ENCODE measurements around the gene SNTG2.

SNTG2 gene

GRCh38 chr2:1283020-1283801 is 332.6 kb downstream of the SNTG2 start:
- no peak for DNase-seq (ENCODE audit: low spot score)

- DNase-seq (ENCODE audit: low spot score) = no peak
These were observed 333.2 kb downstream of the SNTG2 start for GRCh38 chr2:1283871-1284270.

DNA sequence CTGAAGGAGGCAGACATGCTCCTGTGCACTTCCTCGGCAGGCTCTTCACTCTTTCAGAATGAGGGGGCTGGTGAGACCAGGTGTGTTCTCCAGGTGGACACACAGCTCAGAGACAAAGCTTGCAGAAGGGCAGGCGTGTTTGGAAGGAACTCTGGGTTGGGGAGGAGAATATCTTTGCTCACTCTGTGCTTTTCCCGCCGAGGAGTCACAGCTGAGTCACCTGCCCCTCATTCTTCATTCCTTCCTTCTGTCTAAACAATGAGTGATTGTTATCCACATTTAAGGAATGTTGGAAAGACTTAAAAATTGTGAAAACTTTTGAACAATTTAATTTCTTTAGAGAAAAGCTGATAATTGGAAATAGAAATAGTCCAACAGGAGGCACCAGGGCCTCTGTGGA is 336.3 kb downstream of the SNTG2 start:
- no peak for DNase-seq (ENCODE audit: low spot score)

- DNase-seq (ENCODE audit: low spot score) = no peak
These were observed 336.8 kb downstream of the SNTG2 start for GRCh38 chr2:1287427-1287826.

DNA sequence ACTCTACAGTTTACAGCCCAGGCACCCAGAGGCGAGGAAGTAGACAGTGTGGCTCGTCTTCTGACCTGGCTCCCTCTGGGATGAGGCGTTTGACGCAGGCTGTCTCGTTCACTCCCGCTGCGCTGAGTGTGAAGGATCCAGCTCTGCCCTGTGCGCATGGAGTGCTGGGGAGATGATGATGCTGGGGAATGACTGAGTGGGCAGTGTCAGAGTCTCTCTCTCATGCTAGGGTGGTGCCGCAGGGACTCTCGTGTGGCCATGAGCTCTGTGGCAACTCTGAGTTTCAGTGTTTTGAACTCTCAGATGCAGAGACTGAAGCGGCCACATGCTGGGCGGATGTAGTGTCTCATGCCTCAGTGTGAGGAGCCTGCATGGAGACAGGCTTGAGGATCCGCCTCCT is 344.3 kb downstream of the SNTG2 start:
- no peak for DNase-seq (ENCODE audit: low spot score)

GRCh38 chr2:1295740-1296139 is 345.1 kb downstream of the SNTG2 start:
- DNase-seq (ENCODE audit: low spot score) = no peak

- no peak for DNase-seq (ENCODE audit: low spot score)
These were observed 346.9 kb downstream of the SNTG2 start for GRCh38 chr2:1297372-1298159.

- no peak for DNase-seq (ENCODE audit: low spot score)
These were observed 348.4 kb downstream of the SNTG2 start for GRCh38 chr2:1299043-1299442.

GRCh38 chr2:1300284-1300683 is 349.6 kb downstream of the SNTG2 start:
- DNase-seq (ENCODE audit: low spot score) = no peak

DNA sequence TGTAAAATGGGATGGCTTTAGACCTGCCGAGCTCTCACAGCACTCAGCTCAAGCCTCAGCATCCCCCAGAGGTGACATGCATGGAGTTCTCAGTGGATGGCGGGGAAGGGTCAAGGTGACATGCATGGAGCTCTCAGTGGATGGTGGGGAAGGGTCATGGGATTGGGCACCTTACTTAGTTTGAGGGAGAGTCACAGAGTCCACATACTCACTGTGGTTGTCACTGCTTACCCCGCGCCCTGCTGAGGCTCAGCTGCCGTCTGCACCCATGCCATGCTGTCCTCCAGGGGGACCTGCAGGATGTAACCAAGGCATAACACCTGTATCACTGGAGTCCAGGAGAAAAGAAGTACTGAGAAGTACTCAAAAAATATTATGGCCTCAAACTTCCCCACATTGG is 350.4 kb downstream of the SNTG2 start:
- DNase-seq (ENCODE audit: low spot score) = no peak

DNA sequence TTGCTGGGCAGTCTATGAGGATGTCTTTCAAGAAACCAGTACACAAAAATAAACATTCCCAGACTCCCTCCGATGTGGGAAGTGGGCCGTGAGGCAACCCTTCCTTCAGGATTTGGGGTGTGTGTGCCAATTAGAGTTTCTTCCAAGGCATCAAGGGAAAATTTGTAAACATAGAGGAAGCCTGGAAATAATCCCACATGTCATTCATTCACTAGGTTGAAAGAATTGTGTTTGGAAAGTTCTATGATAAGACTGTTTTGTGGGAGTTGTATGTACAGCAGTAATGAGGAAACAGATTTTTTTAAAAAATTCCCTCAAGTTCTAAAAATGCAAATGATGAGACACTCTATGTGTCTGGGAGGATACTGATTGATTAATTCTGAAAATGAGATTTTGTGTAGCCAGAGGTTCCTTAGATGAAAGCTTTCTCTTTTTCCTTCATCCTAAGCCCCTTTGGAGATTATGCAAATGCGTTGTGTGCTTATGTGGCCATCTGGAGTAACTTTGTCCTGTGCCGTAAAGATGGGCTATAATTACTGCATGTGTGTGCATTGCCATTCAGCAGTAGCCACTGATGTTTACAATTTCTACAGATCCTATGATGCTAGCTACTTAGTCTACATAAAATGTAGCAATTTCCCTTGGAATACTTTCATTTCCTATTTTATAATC is 354.8 kb downstream of the SNTG2 start:
- DNase-seq (ENCODE audit: low spot score) = no peak

GRCh38 chr2:1306014-1306686 is 355.5 kb downstream of the SNTG2 start:
- no peak for DNase-seq (ENCODE audit: low spot score)

- DNase-seq (ENCODE audit: low spot score) = no peak
These were observed 356.3 kb downstream of the SNTG2 start for GRCh38 chr2:1306687-1307516.

DNA sequence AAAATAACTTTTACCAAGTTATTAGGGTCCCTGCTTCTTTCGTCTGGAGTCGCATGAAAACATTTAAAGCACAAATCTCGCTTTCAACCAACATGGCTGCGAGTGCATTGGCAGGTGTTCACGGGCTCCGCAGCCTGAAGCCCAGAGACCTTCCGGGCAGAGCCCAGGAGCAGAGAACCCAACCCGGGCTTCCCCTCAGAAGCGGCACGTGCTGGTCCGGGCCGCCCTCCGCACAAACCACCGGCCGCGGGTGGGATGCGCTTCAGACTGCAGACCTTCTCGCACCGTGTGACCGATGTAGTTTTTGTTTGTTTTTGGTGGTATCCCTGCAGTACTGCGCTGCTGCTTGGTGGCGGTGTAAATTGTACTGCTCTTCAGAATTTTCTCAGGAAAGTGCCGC is 357.0 kb downstream of the SNTG2 start:
- DNase-seq (ENCODE audit: low spot score) = no peak

GRCh38 chr2:1308678-1309077 is 358.0 kb downstream of the SNTG2 start:
- DNase-seq (ENCODE audit: low spot score) = no peak

DNA sequence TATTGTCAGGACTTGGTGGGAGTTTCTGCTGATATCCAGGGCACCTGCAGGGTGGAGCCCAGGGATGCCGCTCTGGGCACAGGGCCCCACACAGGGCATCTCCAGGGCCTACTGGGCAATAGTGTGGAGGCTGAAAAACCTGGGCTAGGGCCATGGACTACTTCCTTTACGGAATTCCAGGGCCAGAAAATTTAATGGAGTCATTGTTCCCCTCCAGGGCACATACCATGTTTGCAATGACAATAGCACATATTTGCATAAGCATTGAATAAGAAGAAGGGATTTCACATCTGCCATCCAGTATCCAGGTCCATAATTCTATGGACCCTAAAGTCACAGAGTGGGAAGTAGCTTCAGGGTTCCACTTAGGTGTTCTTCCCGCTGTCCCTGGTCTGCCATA is 358.9 kb downstream of the SNTG2 start:
- no peak for DNase-seq (ENCODE audit: low spot score)

DNA sequence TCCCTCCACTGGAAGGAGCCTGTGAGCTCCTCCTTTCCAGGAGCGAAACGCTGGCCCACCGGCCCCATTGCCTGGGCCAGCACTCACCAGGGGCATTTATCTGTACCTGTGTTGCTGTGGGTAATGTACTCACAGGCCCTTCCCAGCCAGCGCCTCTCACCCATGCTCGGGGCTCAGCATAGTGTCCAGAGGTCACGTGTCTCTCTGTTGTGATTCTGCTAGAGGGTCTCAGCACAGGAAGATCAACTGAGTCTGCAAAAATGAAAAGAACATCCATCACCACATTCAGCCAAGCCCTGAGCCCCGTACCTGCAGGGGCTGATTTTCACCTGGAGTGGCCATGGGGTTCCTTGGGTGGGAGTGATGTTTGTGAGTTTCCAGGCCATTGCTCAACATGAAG is 359.6 kb downstream of the SNTG2 start:
- no peak for DNase-seq (ENCODE audit: low spot score)

GRCh38 chr2:1310866-1311265 is 360.2 kb downstream of the SNTG2 start:
- no peak for DNase-seq (ENCODE audit: low spot score)

DNA sequence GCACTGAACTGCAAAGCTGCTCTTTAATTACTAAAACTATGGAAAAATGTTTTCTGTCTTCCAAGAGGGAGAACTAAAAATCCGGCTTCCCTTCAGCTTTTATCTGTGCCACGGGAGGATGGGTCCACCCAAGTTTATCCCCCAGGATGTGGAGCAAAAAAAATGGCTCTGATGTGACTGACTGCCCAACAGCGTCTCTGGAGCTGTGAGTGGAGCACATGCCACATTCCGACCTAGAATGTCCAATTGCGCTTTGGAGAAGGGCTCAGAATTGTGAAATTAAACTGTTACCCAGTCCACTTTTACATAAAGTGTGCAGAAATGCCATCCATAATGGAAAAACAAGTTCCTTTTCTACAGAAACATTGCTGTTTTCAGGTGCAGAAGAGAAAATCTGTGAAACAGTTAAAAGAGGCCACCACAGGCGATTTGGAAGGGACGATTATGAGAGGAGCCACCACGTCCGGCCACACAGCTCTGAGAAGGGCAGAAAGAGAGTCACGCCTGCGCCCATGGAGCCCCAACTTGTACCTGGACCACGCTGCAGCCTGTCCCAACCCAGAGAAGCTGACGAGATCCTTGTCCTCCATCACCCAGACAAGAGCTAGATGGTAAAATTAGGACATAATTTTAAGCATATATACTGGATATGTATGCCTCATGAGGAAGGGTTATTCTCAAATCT is 362.7 kb downstream of the SNTG2 start:
- no peak for DNase-seq (ENCODE audit: low spot score)

- DNase-seq (ENCODE audit: low spot score) = no peak
These were observed 363.6 kb downstream of the SNTG2 start for GRCh38 chr2:1314254-1314653.
